Body of pancreas (tissue), 4 donors: ENCODE measurements around the gene KCNJ18. TPM values are rescaled to one million over a fixed set of nuclear protein-coding genes. Genes with fewer than 3 reads are reported as not detected.
"Not testable (repeated sequence)": the region's sequence is repeated elsewhere in the genome, so short reads cannot be mapped to it uniquely, and the experiment has no call there.

Source experiments
- ATAC-seq: fragments of 150-250 bp; one replicate; pipeline ENCODE4 v1.9.1; 2016
- DNase-seq, 4 donors: peaks; one replicate each; pipeline ENCODE4 v3.0.0-alpha.2; 2019
- H3K27ac ChIP-seq, 4 donors: fragments of 200-600 bp; sonication (generic); 1 replicate in 3 of 4; 2 replicates in 1 of 4; pipeline versions ENCODE4 v1.5.1 to v1.6.1; 2016 to 2019; ENCODE audit warnings: mild to moderate bottlenecking in 1 of 4, mixed read lengths in 1 of 4, moderate library complexity in 1 of 4
- H3K27me3 ChIP-seq, 2 donors: fragments of 200-600 bp; sonication (generic); one replicate each; pipeline ENCODE4 v1.6.0; 2016; ENCODE audit warnings: mild to moderate bottlenecking in 1 of 2
- H3K36me3 ChIP-seq, 2 donors: fragments of 200-600 bp; sonication (generic); replicated peaks in 1 of 2; 2 replicates each; pipeline ENCODE4 v1.5.1; 2016; ENCODE audit warnings: low read depth in 2 of 2; ENCODE audit not compliant: insufficient read depth in 1 of 2
- H3K4me1 ChIP-seq: fragments of 200-600 bp; sonication (generic); one replicate; pipeline ENCODE4 v1.6.0; 2016
- H3K4me3 ChIP-seq, 2 donors: fragments of 200-600 bp; sonication (generic); 1 replicate in 1 of 2; 2 replicates in 1 of 2; pipeline ENCODE4 v1.5.1; 2016 to 2019
- H3K9me3 ChIP-seq, 3 donors: fragments of 200-600 bp; sonication (generic); 1 replicate in 2 of 3; 2 replicates in 1 of 3; pipeline ENCODE4 v1.5.1; 2016
- WGBS, 2 donors: methylation state at CpG; one replicate each; pipeline ENCODE4 v1.1.5; 2017; 5-methylcytosine and 5-hydroxymethylcytosine counted together
- intact Hi-C: fragments of 100-400 bp; cut with DNase I; formaldehyde crosslinking; loops from one replicate; pipeline ENCODE4 v1.15.1; 2023
- total RNA-seq, 2 donors: library from RNA; depleted of rRNA; stranded (reverse); fragments of >200 nt; gene quantifications; one replicate each; pipeline ENCODE4 v1.1.0, GENCODE V29; 2016

Gene KCNJ18
- total RNA-seq, 2 donors from 2014 or later: not detected

DNA sequence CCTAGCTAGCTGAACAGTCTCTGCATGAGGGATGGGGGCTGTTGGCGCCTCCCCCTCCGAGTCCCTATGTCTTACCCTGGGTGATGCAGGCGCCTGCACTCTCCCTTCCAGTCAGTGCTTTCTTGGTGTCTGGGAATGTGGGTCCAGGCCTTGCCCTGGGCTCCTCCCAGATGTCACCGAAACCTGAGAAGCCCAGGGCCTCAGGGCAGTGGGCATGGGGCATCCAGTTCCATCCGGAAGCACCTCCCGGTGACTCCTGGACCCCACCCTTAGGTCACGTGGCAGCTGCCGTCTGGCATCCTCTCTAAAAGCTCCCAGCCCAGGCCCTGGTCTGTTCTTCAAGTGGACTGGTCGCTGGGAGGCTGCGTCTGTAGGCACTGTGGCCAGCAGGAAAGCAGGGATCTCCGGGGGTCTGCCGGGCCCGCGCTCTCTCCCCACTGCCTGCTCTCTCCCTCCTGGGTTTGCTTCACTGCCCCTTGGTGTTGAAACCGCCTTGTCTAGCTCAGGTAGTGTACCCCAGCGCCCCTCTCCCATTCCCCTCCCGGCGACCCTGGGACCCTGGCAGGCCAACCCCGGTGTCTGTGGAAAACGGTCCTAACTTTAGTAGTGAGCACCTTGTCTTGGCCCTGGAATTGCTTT is 6.2 kb downstream of the KCNJ18 start:
- 73 to 87% methylated on average over 9 to 17 of the region's 20 CpGs for WGBS, 2 donors
- ATAC-seq: not testable (repeated sequence)

GRCh38 chr17:21699124-21699523 is 6.8 kb downstream of the KCNJ18 start:
- DNase-seq, intact Hi-C loops, H3K4me3 ChIP-seq, H3K27ac ChIP-seq, H3K27me3 ChIP-seq, ATAC-seq, H3K36me3 ChIP-seq, H3K4me1 ChIP-seq, H3K9me3 ChIP-seq: not testable (repeated sequence)
- WGBS, 2 donors: 42 to 50% methylated on average over 3 to 4 of the region's 4 CpGs

More for the DNA sequence above, 6.2 kb downstream of the KCNJ18 start:
- intact Hi-C loops, H3K9me3 ChIP-seq, H3K27ac ChIP-seq, H3K4me3 ChIP-seq, DNase-seq, H3K4me1 ChIP-seq, H3K36me3 ChIP-seq, H3K27me3 ChIP-seq: not testable (repeated sequence)

GRCh38 chr17:21699573-21700236 is 7.4 kb downstream of the KCNJ18 start:
- WGBS, 2 donors: 54 to 68% methylated on average over 7 to 14 of the region's 16 CpGs
- H3K36me3 ChIP-seq, H3K9me3 ChIP-seq, ATAC-seq, H3K4me3 ChIP-seq, DNase-seq, H3K27ac ChIP-seq, intact Hi-C loops, H3K27me3 ChIP-seq, H3K4me1 ChIP-seq: not testable (repeated sequence)

- intact Hi-C loops, DNase-seq: not testable (repeated sequence)
Measured at GRCh38 chr17:21701090-21701489, 8.8 kb downstream of the KCNJ18 start.

GRCh38 chr17:21702029-21702428 is 9.7 kb downstream of the KCNJ18 start:
- H3K4me3 ChIP-seq, H3K36me3 ChIP-seq, H3K9me3 ChIP-seq, ATAC-seq, H3K4me1 ChIP-seq, intact Hi-C loops, H3K27ac ChIP-seq, H3K27me3 ChIP-seq, DNase-seq: not testable (repeated sequence)
- 65 to 67% methylated on average over 8 of the region's 8 CpGs for WGBS, 2 donors

More at GRCh38 chr17:21701090-21701489, 8.8 kb downstream of the KCNJ18 start:
- H3K27me3 ChIP-seq, H3K4me1 ChIP-seq, ATAC-seq, H3K27ac ChIP-seq, H3K9me3 ChIP-seq, H3K4me3 ChIP-seq, H3K36me3 ChIP-seq: not testable (repeated sequence)
- 70 to 100% methylated on average over 1 to 5 of the region's 6 CpGs for WGBS, 2 donors

- H3K4me1 ChIP-seq, H3K9me3 ChIP-seq, DNase-seq, ATAC-seq, H3K27me3 ChIP-seq, H3K36me3 ChIP-seq, H3K27ac ChIP-seq, H3K4me3 ChIP-seq, intact Hi-C loops: not testable (repeated sequence)
- WGBS, 2 donors: 72 to 77% methylated on average over 10 to 12 of the region's 22 CpGs
Measured at GRCh38 chr17:21702521-21702920, 10.2 kb downstream of the KCNJ18 start.

GRCh38 chr17:21702940-21703640 is 10.8 kb downstream of the KCNJ18 start:
- H3K4me3 ChIP-seq, intact Hi-C loops, H3K4me1 ChIP-seq: not testable (repeated sequence)

GRCh38 chr17:21703891-21704872 is 11.9 kb downstream of the KCNJ18 start:
- DNase-seq, intact Hi-C loops, H3K9me3 ChIP-seq, ATAC-seq, H3K27ac ChIP-seq, H3K4me1 ChIP-seq, H3K4me3 ChIP-seq, H3K36me3 ChIP-seq, H3K27me3 ChIP-seq: not testable (repeated sequence)
- 71 to 72% methylated on average over 17 to 25 of the region's 35 CpGs for WGBS, 2 donors

More at GRCh38 chr17:21702940-21703640, 10.8 kb downstream of the KCNJ18 start:
- not testable (repeated sequence) for ATAC-seq, H3K9me3 ChIP-seq, H3K27me3 ChIP-seq, DNase-seq, H3K27ac ChIP-seq, H3K36me3 ChIP-seq
- WGBS, 2 donors: 89% methylated on average over 24 of the region's 51 CpGs; no CpG with 5 or more reads in 1 of the 2 donors
